ENCODE results near the gene SLC45A3.
"Not testable (repeated sequence)": the region's sequence is repeated elsewhere in the genome, so short reads cannot be mapped to it uniquely, and the experiment has no call there.

SLC45A3 gene, protein sequence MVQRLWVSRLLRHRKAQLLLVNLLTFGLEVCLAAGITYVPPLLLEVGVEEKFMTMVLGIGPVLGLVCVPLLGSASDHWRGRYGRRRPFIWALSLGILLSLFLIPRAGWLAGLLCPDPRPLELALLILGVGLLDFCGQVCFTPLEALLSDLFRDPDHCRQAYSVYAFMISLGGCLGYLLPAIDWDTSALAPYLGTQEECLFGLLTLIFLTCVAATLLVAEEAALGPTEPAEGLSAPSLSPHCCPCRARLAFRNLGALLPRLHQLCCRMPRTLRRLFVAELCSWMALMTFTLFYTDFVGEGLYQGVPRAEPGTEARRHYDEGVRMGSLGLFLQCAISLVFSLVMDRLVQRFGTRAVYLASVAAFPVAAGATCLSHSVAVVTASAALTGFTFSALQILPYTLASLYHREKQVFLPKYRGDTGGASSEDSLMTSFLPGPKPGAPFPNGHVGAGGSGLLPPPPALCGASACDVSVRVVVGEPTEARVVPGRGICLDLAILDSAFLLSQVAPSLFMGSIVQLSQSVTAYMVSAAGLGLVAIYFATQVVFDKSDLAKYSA

GRCh38 chr1:205680073-205680851, at the start of gene SLC45A3:
Gene SLC45A3, minus strand, starts transcription at chr1:205680509. Its CDS starts 15,853 bp downstream, at chr1:205664656.
- peak; percentile 38 for DNase-seq

DNA sequence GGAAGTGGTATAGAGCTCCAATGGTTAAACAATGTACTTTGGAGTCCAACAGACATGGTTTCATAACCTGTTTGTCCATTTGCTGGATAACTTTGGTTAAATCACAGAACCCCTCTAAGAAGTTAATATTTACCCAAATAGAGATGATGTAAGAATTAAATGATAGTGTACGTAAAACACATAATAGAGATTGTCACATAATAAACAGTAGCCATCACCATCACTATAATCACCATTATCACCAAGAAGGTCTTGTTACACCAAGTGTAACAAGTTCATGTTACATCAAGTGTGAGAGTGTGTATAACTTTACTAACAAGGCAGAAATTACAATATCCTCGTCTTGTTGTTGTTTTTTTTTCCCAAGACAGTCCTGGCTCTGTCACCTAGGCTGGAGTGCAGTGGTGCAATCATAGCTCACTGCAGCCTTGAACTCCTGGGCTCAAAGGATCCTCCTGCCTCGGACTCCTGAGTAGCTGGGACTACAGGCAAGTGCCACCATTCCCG, 46.4 kb upstream of the SLC45A3 start:
- DNase-seq = no peak

GRCh38 chr1:205725514-205725913, 45.2 kb upstream of the SLC45A3 start:
- no peak for DNase-seq

GRCh38 chr1:205720740-205721139, 40.4 kb upstream of the SLC45A3 start:
- DNase-seq = not testable (repeated sequence)

DNA sequence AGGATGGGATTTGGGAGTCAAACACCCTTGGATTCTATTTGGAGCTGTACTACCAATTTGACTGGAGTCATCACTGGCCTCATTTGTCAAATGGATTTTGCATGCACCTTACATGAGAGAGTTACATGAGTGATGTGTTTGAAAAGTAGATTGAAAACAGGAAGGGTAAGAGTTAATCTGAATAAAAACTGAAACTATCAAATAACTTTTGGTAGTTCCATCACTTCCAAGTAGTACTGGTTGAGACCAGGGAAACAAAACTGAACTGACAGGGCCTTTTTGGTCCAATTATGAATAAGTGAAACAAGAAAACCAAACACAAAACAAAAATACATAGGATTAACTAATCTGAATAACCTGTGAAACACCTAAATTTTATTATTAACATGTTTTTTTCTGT, 39.5 kb upstream of the SLC45A3 start:
- DNase-seq = no peak

- no peak for DNase-seq
Observed at GRCh38 chr1:205719015-205719414, 38.7 kb upstream of the SLC45A3 start.

- DNase-seq = no peak
Observed at GRCh38 chr1:205716371-205717132, 36.2 kb upstream of the SLC45A3 start.

DNA sequence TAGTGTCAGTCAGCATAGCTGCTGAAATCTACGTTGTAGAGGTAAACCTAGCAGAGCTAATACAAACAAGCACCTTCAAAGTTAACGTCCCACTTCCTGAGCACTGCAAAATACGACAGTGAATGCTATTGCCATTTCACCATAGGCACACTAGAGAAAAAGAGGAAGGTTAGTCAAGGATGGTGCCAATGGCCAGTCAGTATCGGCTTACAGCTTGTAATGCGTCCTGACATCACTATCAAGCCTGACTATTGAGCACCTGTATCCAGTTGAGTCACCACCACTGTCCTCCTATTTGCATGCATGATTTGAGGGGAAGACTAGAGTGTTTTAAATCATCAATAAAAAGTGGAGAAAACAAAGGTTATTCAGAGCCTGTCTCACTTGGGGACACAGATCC, 35.3 kb upstream of the SLC45A3 start:
- no peak for DNase-seq

GRCh38 chr1:205714906-205715246, 34.6 kb upstream of the SLC45A3 start:
- no peak for DNase-seq

DNA sequence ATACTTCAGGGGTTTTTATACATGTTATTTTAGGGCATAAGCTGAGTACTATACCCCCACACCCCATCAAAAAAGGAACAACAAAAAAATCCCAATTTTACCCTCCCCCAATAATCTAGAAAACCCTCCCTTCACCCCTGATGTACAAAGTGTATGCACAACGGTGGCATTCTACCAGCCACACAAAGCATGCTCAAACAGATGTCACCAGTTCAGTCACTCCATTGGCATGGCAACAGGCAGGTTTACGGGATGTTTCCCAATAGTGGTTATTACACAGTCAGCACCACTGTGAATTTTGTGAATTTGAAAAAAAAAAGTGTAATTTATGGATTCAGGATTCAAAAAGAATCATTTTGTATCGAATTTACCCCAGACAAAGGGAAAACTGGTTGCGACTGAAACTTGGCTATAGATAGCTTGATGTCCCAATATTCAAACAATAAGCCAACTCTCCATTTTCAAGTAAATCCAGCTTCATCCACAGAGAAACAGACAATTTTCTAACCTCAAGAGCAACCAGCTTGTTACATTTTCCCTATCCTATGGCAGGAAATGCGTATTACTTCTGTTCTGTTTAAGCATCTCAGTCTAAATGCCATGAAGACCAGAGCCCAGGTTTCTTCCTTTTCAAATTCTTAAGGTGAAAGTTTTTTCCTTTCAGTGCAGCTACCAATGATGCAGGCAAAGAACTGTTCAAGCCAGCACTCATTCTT, 34.0 kb upstream of the SLC45A3 start:
- no peak for DNase-seq

GRCh38 chr1:205711105-205712048, 31.1 kb upstream of the SLC45A3 start:
- peak; percentile 50 for DNase-seq

DNA sequence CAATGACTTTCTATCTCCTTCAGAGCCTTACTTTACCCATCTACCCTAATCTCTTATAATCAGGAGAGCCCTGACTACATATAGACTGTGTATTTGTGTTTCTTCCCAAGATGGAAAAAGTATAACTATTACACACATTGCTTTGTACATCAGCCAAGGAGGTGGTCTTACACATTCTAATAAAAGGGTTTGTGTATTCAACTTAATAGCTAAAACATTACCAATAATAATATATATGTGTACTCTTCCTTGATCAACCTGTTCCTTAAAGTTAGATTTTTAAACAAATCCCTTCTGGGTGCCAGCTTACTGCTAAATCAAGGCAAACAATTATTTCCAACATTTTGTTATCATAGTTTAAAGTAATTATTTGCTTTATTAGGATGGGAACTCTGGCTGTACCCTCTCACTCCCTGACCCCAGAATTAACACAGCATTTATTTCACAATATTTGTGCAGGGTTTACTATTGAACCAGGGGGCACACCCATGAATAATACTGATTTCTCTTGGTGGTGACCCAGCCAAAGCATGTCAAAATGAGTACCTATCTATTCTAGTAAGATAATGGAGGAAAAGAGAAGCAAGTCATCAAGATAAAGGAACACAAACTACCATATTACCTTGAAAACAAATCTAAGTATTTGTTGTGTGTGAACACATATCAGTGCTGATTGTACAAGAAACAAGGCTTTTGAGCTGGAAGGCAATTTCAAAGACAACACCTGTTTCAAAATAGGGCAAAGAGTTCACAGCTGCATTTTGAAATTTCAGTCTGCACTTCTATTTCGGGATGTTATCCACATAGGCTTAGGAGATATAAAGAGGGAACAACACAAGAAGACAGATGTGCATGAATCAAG, 30.1 kb upstream of the SLC45A3 start:
- no peak for DNase-seq

DNA sequence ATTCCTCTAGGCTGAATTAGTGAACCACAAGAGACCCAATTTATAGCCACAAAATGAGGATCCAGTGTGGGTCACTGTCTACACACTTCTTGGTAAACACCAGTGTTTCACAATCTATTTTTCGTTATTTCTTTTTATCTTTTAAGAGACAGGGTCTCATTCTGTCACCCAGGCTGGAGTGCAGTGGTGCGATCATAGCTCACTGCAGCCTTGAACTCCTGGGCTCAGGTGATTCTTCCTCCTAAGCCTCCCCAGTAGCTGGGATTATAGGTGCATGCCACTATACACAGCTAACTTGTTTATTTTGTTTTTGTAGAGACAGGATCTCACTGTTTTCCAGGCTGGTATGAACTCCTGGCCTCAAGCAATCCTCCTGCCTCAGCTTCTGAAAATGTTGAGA, 29.3 kb upstream of the SLC45A3 start:
- no peak for DNase-seq

DNA sequence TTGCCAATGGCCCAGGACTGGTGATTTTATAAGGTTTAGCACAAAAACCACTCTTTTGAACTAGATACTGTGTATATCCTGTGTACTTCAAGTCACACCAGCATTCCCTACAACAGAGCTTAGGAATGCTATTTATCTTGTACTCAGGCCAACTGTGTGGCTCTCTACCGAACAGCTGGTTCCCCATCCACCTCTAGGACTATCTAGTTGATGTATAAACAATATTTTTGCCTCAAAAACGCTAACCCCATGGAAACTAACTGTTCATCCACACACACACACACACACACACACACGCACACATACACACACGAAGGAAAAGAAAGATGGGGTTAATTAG, 28.7 kb upstream of the SLC45A3 start:
- DNase-seq = no peak

DNA sequence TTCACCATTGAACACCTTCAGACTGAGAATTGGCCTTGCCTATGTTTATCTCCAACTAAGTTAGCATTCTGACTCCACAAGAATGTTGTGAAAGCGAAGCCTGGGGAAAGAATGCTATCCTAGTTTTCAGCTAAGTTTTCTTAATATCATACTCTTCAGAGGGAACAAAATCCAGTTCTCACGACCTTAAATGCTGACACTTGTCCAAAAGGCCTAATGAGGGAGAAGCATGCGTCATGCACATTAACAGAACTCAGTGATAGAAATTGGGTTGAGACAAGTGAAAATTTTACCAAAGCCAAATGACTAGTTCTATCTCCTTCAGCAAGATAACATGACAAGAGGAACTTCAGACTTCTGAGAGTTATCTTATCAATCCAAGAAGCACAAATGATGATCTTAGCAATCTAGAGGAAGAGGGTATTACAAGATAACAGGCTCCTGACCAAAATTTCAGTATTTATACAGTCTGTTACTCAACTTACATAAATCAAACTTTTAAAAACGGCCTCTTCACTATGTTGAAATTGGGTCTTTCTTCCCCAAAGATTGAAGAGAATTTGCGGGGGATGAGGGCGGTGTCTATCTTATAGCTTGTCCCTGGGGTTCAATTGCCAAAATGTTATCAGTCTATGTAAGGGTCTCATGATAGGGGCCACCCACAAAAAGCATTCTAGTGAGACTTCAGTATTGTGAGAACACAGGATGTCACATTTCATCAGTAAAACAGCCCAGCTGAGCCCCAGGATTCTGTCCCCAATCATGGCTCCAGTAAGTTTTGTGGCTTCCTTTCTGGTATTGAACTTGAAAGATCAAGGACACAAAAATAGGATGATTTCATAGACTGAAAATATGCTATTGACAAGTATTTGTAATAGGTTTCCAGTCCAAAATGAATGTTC, 26.5 kb upstream of the SLC45A3 start:
- DNase-seq = no peak

DNA sequence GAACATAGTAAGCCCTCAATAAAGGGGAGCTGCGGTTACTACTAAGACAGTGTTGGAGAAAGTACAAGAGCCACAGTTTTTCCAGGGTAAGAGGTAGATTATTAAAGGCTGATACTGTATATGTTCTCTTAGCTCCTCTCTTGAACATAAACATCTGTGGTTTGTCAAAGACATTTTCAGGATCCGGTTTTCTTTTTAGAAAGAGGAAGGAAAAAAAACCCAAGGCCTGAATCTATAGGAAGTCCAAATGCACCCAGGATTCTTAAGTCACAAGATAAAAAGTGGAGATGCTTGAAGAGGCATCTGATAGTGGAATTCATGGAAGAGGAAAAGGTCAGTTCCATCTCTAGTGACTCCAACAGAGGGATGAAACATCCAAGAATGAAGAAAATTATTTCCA, 24.6 kb upstream of the SLC45A3 start:
- DNase-seq = no peak

GRCh38 chr1:205703072-205703471, 22.8 kb upstream of the SLC45A3 start:
- no peak for DNase-seq

- no peak for DNase-seq
Observed at GRCh38 chr1:205701891-205702290, 21.6 kb upstream of the SLC45A3 start.

GRCh38 chr1:205701420-205701819, 21.1 kb upstream of the SLC45A3 start:
- DNase-seq = no peak
